Osteocyte (in vitro differentiated cells): ENCODE results near the gene OLFM4. TPM values are rescaled to one million over a fixed set of nuclear protein-coding genes. Genes with fewer than 3 reads are reported as not detected.

Experiments used
- DNase-seq: peaks from one replicate; pipeline ENCODE4 v3.0.0; 2021; ENCODE audit warnings: mixed read lengths; ENCODE audit not compliant: unreplicated experiment; ENCODE audit errors: extremely low spot score
- H3K27ac Mint-ChIP-seq: one replicate; pipeline ENCODE4 v1.8.0; 2021; ENCODE audit warnings: mild to moderate bottlenecking, mixed read lengths; ENCODE audit not compliant: unreplicated experiment
- H3K27me3 Mint-ChIP-seq: one replicate; pipeline ENCODE4 v1.8.0; 2021; ENCODE audit warnings: mixed read lengths; ENCODE audit not compliant: unreplicated experiment
- H3K36me3 Mint-ChIP-seq: one replicate; pipeline ENCODE4 v1.8.0; 2021; ENCODE audit warnings: mixed read lengths; ENCODE audit not compliant: unreplicated experiment
- H3K4me1 Mint-ChIP-seq: one replicate; pipeline ENCODE4 v1.8.0; 2021; ENCODE audit warnings: mixed read lengths; ENCODE audit not compliant: unreplicated experiment
- H3K4me3 Mint-ChIP-seq: one replicate; pipeline ENCODE4 v1.8.0; 2021; ENCODE audit warnings: mild to moderate bottlenecking, moderate library complexity, mixed read lengths; ENCODE audit not compliant: unreplicated experiment
- H3K9me3 Mint-ChIP-seq: one replicate; pipeline ENCODE4 v1.8.0; 2021; ENCODE audit warnings: mixed read lengths; ENCODE audit not compliant: unreplicated experiment
- CTCF ChIP-seq: fragments of 200-600 bp; sonication (generic); IDR thresholded peaks from 2 replicates; pipeline ENCODE4 v1.5.0; 2021; ENCODE audit warnings: antibody characterized with exemption, mild to moderate bottlenecking, moderate library complexity
- long read RNA-seq: library from polyadenylated mRNA; unstranded; transcript quantifications from one replicate; pipeline ENCODE4 v2.0.0, GENCODE V29; 2021
- total RNA-seq: library from RNA; stranded (reverse); gene quantifications from 2 replicates; pipeline ENCODE4 v1.2.1, GENCODE V29; 2021

Gene OLFM4, protein sequence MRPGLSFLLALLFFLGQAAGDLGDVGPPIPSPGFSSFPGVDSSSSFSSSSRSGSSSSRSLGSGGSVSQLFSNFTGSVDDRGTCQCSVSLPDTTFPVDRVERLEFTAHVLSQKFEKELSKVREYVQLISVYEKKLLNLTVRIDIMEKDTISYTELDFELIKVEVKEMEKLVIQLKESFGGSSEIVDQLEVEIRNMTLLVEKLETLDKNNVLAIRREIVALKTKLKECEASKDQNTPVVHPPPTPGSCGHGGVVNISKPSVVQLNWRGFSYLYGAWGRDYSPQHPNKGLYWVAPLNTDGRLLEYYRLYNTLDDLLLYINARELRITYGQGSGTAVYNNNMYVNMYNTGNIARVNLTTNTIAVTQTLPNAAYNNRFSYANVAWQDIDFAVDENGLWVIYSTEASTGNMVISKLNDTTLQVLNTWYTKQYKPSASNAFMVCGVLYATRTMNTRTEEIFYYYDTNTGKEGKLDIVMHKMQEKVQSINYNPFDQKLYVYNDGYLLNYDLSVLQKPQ
- total RNA-seq, result not detected in 2 replicates
- long read RNA-seq, partial matches to known transcripts, result 0 of 2 reads
- long read RNA-seq, other reads (novel, unspliced or antisense), result 2 of 2 reads

DNA sequence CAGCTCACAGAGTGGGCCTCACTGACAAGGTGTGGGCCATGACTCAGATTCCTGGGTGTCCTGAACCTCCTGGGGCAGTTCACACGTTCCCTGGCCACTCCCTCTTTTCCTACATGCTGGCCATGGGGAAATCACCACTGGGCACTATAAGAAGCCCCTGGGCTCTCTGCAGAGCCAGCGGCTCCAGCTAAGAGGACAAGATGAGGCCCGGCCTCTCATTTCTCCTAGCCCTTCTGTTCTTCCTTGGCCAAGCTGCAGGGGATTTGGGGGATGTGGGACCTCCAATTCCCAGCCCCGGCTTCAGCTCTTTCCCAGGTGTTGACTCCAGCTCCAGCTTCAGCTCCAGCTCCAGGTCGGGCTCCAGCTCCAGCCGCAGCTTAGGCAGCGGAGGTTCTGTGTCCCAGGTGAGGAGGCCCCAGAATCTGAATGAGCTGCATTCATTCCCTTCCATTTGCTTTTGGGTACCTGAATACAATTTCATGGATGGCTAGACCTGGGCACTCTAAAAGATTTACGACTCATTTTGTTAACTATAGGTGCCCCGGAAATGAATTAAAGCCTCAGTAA, at the start of gene OLFM4:
OLFM4 (plus strand) TSS at position 177 of the 567 bp plus-strand sequence; CDS start at position 201, 24 bp downstream.
- Mint-ChIP-seq H3K4me1 (no peaks in the 10 kb centered on the region), H3K27me3 (no peaks in the 10 kb centered on the region), H3K36me3 (no peaks in the 10 kb centered on the region), H3K9me3 (peaks cover 10% of the 10 kb centered on the region), H3K4me3 (no peak within 1 kb of the TSS), H3K27ac (no peak within 1 kb of the TSS)
- no peak for DNase-seq
- TF ChIP-seq CTCF, result no peak

DNA sequence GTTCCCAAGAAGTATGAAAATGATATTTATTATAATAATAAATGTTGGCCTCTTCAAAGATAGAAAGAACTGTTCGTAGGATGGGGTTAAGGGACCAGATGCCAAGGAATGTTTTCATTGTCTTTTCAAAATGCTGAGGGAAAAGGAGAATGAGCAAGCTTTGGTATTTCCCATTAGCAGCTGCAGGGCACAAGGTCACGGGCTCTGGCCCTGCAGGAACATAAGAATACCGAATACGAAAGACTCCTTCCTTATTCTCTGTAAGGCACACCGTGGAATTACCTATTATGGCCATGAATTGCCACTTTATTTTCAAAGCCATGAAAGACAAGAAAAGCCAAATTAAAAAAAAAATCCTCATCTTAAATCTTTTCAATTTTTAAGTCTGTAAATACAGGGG, 49.6 kb upstream of the OLFM4 start:
- no peak for TF ChIP-seq CTCF
- Mint-ChIP-seq H3K9me3 (peaks cover 15% of the 10 kb centered on the region), H3K27ac (no peak overlapping the region), H3K36me3 (no peaks in the 10 kb centered on the region), H3K27me3 (no peaks in the 10 kb centered on the region), H3K4me1 (no peaks in the 10 kb centered on the region), H3K4me3 (no peak overlapping the region)
- DNase-seq, result no peak

GRCh38 chr13:52980695-52981094, 47.9 kb upstream of the OLFM4 start:
- Mint-ChIP-seq H3K4me1 (no peaks in the 10 kb centered on the region), H3K4me3 (no peak overlapping the region), H3K27me3 (no peaks in the 10 kb centered on the region), H3K36me3 (no peaks in the 10 kb centered on the region), H3K27ac (no peak overlapping the region), H3K9me3 (peaks cover 9% of the 10 kb centered on the region)
- TF ChIP-seq CTCF, result no peak
- no peak for DNase-seq

DNA sequence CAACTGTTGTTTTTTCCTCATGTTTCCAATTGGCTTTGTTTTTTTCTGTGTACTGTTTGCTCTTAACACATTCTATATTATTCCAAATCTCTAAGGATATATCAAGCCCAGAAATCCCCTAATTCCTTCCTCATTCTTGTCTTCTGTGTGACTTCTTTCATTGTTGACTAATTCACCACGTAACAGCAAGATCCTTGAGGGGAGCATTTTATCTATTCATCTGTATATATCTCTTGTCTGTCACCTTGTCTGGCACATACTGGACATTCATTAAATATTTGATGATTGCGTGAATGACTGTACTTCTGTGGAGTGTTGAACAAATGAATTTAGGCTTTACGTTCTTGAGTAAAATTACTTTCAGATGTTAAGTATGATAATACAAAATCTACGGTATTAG, 44.8 kb upstream of the OLFM4 start:
- DNase-seq, result no peak
- no peak for TF ChIP-seq CTCF
- H3K4me1 Mint-ChIP-seq, result no peaks in the 10 kb centered on the region
- no peaks in the 10 kb centered on the region for H3K36me3 Mint-ChIP-seq
- no peaks in the 10 kb centered on the region for H3K27me3 Mint-ChIP-seq
- no peak overlapping the region for H3K27ac Mint-ChIP-seq
- H3K4me3 Mint-ChIP-seq, result no peak overlapping the region
- peaks cover 6% of the 10 kb centered on the region for H3K9me3 Mint-ChIP-seq

DNA sequence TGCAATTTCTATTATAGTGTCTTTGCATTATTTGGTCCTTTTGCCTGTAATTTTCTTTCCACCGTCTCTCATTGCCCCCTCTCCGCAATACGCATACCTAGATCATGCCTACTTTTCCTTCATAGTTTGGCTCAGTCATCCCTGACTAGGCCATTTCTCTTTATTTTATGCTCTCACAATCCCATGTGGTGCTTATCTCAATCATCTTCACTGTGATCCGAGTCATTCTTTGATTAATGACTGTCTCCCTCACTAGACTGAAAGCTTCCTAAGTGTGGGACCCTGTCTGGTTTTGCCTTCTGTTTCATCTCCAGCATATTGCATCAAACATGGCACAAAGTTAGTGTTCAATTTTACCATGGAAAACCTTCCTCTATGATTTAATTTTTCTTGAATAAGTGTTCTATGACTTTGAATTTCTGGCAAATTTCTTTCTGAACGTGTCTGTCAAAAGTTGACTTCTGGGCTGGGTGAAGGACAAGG, 43.7 kb upstream of the OLFM4 start:
- Mint-ChIP-seq H3K4me3 (no peak overlapping the region), H3K27me3 (no peaks in the 10 kb centered on the region), H3K27ac (no peak overlapping the region), H3K4me1 (no peaks in the 10 kb centered on the region), H3K36me3 (no peaks in the 10 kb centered on the region), H3K9me3 (peaks cover 6% of the 10 kb centered on the region)
- no peak for TF ChIP-seq CTCF
- no peak for DNase-seq
